AG09309 (cell line): ENCODE data around the gene PSG11.
A peak's percentile ranks its signal among the peaks of the same experiment; 100 is the strongest.
"Not testable (repeated sequence)": the region's sequence is repeated elsewhere in the genome, so short reads cannot be mapped to it uniquely, and the experiment has no call there.

ENCODE experiments used
- DNase-seq: peaks from one replicate; pipeline ENCODE4 v3.0.0-alpha.2; 2010; ENCODE audit warnings: low read depth
- H3K4me3 ChIP-seq: 2 replicates; pipeline ENCODE4 v1.5.1; 2011; ENCODE audit warnings: mild to moderate bottlenecking, low read depth, low read length, moderate library complexity; ENCODE audit not compliant: control insufficient read depth
- CTCF ChIP-seq: IDR thresholded peaks from 2 replicates; pipeline ENCODE4 v1.5.1; 2011; ENCODE audit warnings: mild to moderate bottlenecking, low read depth, low read length, inconsistent platforms; ENCODE audit not compliant: insufficient read depth, control insufficient read depth; ENCODE audit errors: missing control alignments

PSG11 gene

GRCh38 chr19:43026369-43026768, at the start of gene PSG11:
Gene PSG11, minus strand, starts transcription at chr19:43026469. Its CDS starts 97 bp downstream, at chr19:43026372.
- DNase-seq, H3K4me3 ChIP-seq: not testable (repeated sequence)

DNA sequence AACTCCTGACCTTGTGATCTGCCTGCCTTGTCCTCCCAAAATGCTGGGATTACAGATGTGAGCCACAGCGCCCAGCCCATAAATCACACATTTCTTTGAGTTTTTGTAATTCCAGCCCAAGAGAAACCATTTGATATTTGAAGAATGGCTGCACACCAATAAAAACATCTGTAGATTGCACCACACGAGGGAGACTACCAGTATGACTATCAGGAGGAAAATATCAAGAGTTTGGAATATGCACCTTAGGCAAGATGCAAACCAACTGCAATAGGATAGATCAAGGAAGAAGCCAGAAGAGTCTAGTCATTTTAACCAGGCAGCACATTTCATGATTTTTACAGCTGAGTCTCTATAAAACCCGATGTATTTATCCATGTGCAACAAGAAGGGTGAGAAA, 36.1 kb upstream of the PSG11 start:
- not testable (repeated sequence) for H3K4me3 ChIP-seq, DNase-seq

- DNase-seq, H3K4me3 ChIP-seq: not testable (repeated sequence)
Measured at GRCh38 chr19:43061326-43061725, 35.1 kb upstream of the PSG11 start.

DNA sequence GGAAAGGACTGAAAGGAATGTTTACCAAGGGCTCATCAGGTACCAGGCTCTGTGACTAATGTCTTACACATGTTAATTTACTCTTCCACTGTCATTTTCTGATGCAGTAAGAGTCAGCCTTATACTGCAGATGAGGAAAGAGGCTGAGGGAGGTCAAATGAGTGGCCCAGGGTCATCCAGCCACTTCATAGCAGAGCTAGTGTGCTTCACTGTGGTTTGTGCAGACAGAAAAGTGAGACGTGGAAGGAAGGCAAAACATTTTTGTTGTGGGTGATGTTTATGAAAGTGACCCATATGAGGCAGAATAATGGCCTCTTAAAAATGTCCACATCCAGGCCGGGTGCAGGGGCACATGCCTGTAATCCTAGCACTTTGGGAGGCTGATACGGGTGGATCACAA, 34.0 kb upstream of the PSG11 start:
- H3K4me3 ChIP-seq, DNase-seq: not testable (repeated sequence)

GRCh38 chr19:43059482-43059881, 33.2 kb upstream of the PSG11 start:
- H3K4me3 ChIP-seq, DNase-seq: not testable (repeated sequence)

- not testable (repeated sequence) for H3K4me3 ChIP-seq, DNase-seq
Measured at GRCh38 chr19:43058440-43058839, 32.2 kb upstream of the PSG11 start.

DNA sequence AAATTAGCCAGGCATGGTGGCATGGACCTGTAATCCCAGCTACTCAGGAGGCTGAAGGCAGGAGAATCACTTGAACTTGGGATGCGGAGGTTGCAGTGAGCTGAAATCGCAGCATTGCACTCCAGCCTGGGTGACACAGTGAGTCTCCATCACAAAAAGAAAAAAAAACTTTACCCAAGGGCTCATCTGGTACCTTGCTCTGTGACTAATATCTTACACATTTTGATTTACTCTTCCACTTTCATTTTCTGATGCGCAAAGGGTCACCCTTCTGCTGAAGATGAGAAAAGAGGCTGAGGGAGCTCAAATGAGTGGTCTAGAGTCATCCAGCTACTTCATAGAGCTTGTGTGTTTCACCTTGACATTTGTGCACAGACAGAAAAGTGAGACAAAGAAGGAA, 21.7 kb upstream of the PSG11 start:
- not testable (repeated sequence) for H3K4me3 ChIP-seq, DNase-seq

GRCh38 chr19:43046578-43046977, 20.3 kb upstream of the PSG11 start:
- DNase-seq, H3K4me3 ChIP-seq: not testable (repeated sequence)

GRCh38 chr19:43043492-43044180, 17.4 kb upstream of the PSG11 start:
- H3K4me3 ChIP-seq, DNase-seq: not testable (repeated sequence)

DNA sequence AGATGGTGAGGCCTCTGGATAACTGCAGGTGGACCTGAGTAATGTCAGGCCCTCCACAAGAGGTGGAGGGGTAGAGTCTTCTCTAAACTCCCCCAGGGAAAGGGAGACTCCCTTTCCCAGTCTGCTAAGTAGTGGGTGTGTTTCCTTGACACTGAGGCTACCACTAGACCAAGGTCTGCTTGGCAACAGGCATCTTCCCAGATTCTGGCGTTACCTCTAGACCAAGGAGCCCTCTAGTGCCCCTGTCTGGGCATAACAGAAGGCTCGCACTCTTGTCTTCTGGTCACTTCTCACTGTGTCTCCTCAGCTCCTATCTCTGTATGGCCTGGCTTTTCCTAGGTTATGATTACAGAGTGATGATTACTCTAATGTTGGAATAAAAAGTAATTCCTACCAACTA, 5.4 kb upstream of the PSG11 start:
- peak; percentile 65 for TF ChIP-seq CTCF
- DNase-seq: peak; percentile 20
- H3K4me3 ChIP-seq: not testable (repeated sequence)

DNA sequence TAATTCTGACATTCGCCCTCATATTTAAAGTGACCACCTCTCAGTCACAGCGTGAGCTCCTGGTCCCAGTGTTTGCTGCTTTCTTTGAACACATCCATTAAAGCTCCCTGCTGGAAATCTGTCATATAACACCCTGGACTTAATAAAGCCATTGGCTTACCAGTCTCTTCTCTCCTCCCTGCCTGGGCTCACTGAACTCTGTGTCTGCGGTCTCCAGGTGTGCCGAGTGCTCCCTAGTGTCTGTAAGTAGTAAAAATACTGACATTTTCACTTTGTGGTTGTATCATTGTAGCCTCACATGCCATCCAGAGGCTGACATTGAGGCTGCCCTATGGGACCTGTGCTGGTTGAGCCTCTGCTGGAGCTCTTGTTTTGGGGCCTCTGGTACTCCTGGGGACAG, 2.6 kb upstream of the PSG11 start:
- no peak for DNase-seq
- TF ChIP-seq CTCF: no peak
- H3K4me3 ChIP-seq: no peak overlapping the region

DNA sequence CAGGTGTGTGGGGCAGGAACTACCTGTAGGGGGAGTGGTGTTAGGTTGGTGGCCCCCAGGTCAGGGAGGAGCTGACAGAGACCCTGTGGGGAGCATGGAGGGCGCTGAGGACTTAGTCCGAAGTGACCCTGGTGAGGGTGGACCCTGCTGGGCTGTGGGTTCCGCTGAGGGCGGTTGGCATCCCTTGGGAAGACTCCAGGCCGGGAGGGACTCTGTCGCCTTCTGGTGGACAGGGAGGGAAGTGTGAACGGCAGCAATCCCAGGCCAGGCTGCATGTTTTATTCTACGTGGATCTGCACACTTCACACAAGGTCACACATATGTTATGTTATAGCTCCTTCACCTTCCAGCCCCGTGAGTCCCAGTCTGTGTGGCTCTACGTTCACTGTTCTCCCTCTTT, 1.7 kb upstream of the PSG11 start:
- peak; percentile 54 for TF ChIP-seq CTCF
- not testable (repeated sequence) for DNase-seq, H3K4me3 ChIP-seq

DNA sequence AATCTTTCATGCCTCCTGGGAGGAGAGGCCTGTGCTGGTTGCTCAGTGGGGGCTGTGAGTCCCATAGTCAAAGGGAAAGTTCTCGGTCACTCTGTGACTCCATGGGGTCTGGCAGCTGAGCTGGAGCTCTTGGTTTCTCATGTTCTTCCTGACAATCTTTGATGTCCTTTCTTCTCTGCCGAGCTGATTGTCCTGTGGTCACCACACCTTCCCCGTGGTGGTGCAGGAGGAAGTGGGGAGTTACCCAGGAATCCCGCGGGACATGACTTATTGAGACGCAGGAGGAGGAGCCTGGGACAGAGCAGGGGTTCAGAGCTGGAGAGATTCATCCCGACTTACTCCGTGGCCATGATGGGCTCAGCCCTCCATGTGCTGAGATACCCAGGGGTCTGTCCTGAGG, 792 bp upstream of the PSG11 start:
- H3K4me3 ChIP-seq: not testable (repeated sequence)

GRCh38 chr19:43022098-43022497, 4.2 kb downstream of the PSG11 start:
- peak; percentile 42 for DNase-seq
- not testable (repeated sequence) for H3K4me3 ChIP-seq

More for the DNA sequence above, 792 bp upstream of the PSG11 start:
- DNase-seq: not testable (repeated sequence)

DNA sequence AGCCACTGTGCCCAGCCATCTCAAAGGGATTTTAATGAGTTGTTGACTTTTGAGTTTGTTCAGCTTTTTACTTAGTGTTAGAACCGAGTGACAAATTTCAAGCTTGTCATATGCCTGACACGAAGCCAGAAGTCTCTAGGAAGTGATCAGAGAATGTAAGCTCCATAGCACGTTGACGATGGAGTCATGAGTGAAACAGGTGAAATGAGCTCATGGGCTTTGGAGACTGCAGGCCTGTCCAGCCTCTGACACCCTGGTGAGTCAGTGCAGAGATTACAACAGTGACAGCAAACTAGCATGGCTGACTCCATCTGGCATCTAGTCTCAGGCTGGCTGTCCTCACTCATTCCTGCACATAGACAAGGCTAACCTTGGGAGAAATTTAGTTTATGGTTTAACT, 4.6 kb downstream of the PSG11 start:
- peak; percentile 57 for DNase-seq
- H3K4me3 ChIP-seq: not testable (repeated sequence)
